ENCODE results near the gene CECR2.

GRCh38 chr22:17554814-17555213 is 185.6 kb downstream of the CECR2 start:
- no peak for TF ChIP-seq RCOR1 (conservative IDR thresholded peaks at IDR 0.05; ENCODE audit: low read depth, low read length)
- no peak for TF ChIP-seq RAD51 (IDR thresholded peaks at IDR 0.05)
- TF ChIP-seq CTCF (IDR thresholded peaks at IDR 0.05 in 2 of 3, conservative IDR thresholded peaks at IDR 0.05 in 1 of 3; ENCODE audit: control insufficient read depth in 2 of 3, extremely low read depth in 1 of 3, insufficient read depth in 1 of 3, low read depth in 3 of 3, low read length in 3 of 3), result no peak
- no peak for TF ChIP-seq POLR2AphosphoS5 (IDR thresholded peaks at IDR 0.05; ENCODE audit: low read length)
- no peak for TF ChIP-seq YBX1 (IDR thresholded peaks at IDR 0.05)
- no peak for TF ChIP-seq NR2C2 (IDR thresholded peaks at IDR 0.05; ENCODE audit: borderline replicate concordance, control insufficient read depth, insufficient read length, low read depth)
- TF ChIP-seq IKZF1 (conservative IDR thresholded peaks at IDR 0.05), result no peak
- TF ChIP-seq EZH2 (IDR thresholded peaks at IDR 0.05; ENCODE audit: borderline replicate concordance, control insufficient read depth, low read depth, low read length), result no peak
- no peak for TF ChIP-seq CREB1 (IDR thresholded peaks at IDR 0.05; ENCODE audit: low read depth)
- TF ChIP-seq POLR2A (IDR thresholded peaks at IDR 0.05; ENCODE audit: low read depth, low read length), result no peak
- no peak for TF ChIP-seq ZNF384 (IDR thresholded peaks at IDR 0.05; ENCODE audit: borderline replicate concordance, low read depth, low read length)
